HEK293T (cell line): Measurements from ENCODE around the gene PECR.
A peak's percentile ranks its signal among the peaks of the same experiment; 100 is the strongest.
"Not testable (repeated sequence)": the region's sequence is repeated elsewhere in the genome, so short reads cannot be mapped to it uniquely, and the experiment has no call there.

Experiments used
- CTCF ChIA-PET: fragments of 350-600 bp; formaldehyde crosslinking; extraction: SDS; loops from one replicate; lab custom pipeline; 2021; ENCODE audit warnings: antibody characterized with exemption, inconsistent platforms; lab: Yijun Ruan, JAX
- POLR2A ChIA-PET: fragments of 350-600 bp; formaldehyde crosslinking; extraction: SDS; loops from one replicate; lab custom pipeline; 2020; ENCODE audit warnings: antibody characterized with exemption, inconsistent platforms; lab: Yijun Ruan, JAX
- DNase-seq: peaks from one replicate; pipeline ENCODE4 v3.0.0; 2012; ENCODE audit warnings: mixed read lengths; ENCODE audit errors: extremely low spot score
- ARNT ChIP-seq: fragments of 450-650 bp; IDR thresholded peaks from 2 replicates; pipeline ENCODE4 v1.6.1; 2017; ENCODE audit warnings: mild to moderate bottlenecking
- BHLHE40 ChIP-seq: fragments of 450-650 bp; IDR thresholded peaks from 2 replicates; pipeline ENCODE4 v1.6.1; 2016; ENCODE audit warnings: mild to moderate bottlenecking, moderate library complexity, borderline replicate concordance
- CTBP1 ChIP-seq: fragments of 450-650 bp; IDR thresholded peaks from 2 replicates; pipeline ENCODE4 v1.6.1; 2016; ENCODE audit warnings: borderline replicate concordance
- ELF4 ChIP-seq: fragments of 450-650 bp; IDR thresholded peaks from 2 replicates; pipeline ENCODE4 v1.6.1; 2017; ENCODE audit warnings: antibody characterized with exemption
- FOXA1 ChIP-seq: fragments of 450-650 bp; IDR thresholded peaks from 2 replicates; pipeline ENCODE4 v1.6.1; 2016; ENCODE audit warnings: mild to moderate bottlenecking
- FOXK2 ChIP-seq: fragments of 450-650 bp; IDR thresholded peaks from 2 replicates; pipeline ENCODE4 v1.6.1; 2016; ENCODE audit warnings: mild to moderate bottlenecking
- FOXM1 ChIP-seq: fragments of 450-650 bp; IDR thresholded peaks from 2 replicates; pipeline ENCODE4 v1.6.1; 2017; ENCODE audit warnings: mild to moderate bottlenecking, borderline replicate concordance
- HDGF ChIP-seq: fragments of 450-650 bp; IDR thresholded peaks from 2 replicates; pipeline ENCODE4 v1.6.1; 2017; ENCODE audit warnings: antibody characterized with exemption, borderline replicate concordance
- L3MBTL2 ChIP-seq: fragments of 450-650 bp; conservative IDR thresholded peaks from 2 replicates; pipeline ENCODE4 v1.6.1; 2016; ENCODE audit warnings: mild to moderate bottlenecking
- LEF1 ChIP-seq: fragments of 450-650 bp; IDR thresholded peaks from 2 replicates; pipeline ENCODE4 v1.6.1; 2017; ENCODE audit warnings: mild to moderate bottlenecking, borderline replicate concordance
- NFRKB ChIP-seq: fragments of 450-650 bp; IDR thresholded peaks from 2 replicates; pipeline ENCODE4 v1.6.1; 2016; ENCODE audit warnings: mild to moderate bottlenecking, moderate library complexity
- SP1 ChIP-seq: fragments of 450-650 bp; IDR thresholded peaks from 2 replicates; pipeline ENCODE4 v1.6.1; 2017
- SUZ12 ChIP-seq: fragments of 450-650 bp; IDR thresholded peaks from 2 replicates; pipeline ENCODE4 v1.6.1; 2016; ENCODE audit warnings: mild to moderate bottlenecking
- TARDBP ChIP-seq: fragments of 450-650 bp; IDR thresholded peaks from 2 replicates; pipeline ENCODE4 v1.6.1; 2016
- ZNF384 ChIP-seq: fragments of 450-650 bp; IDR thresholded peaks from 2 replicates; pipeline ENCODE4 v1.6.1; 2016
- TF ChIP-seq, protein P1 (sequence below): fragments of 450-650 bp; IDR thresholded peaks from 2 replicates; pipeline ENCODE4 v1.6.1; 2016

Gene PECR

DNA sequence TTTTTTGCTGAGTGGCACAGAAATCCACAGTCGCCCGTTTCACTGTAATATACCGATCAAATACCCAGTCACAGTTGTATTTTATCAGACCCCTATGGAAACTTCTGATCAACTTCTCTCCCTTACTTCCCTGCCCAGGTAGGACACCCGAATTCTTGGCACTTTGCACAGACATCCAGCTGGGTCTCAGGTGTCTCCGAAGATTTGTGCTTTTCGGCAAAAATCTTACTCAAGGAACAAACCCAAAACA is 68.9 kb downstream of the PECR start:
- TF ChIP-seq L3MBTL2 (no peak), LEF1 (no peak), SP1 (no peak), ZNF384 (no peak), NFRKB (no peak), FOXK2 (no peak), FOXA1 (no peak), CTBP1 (no peak), FOXM1 (no peak), SUZ12 (no peak), BHLHE40 (no peak), HDGF (no peak), ELF4 (no peak)
- TF ChIP-seq, protein P1, sequence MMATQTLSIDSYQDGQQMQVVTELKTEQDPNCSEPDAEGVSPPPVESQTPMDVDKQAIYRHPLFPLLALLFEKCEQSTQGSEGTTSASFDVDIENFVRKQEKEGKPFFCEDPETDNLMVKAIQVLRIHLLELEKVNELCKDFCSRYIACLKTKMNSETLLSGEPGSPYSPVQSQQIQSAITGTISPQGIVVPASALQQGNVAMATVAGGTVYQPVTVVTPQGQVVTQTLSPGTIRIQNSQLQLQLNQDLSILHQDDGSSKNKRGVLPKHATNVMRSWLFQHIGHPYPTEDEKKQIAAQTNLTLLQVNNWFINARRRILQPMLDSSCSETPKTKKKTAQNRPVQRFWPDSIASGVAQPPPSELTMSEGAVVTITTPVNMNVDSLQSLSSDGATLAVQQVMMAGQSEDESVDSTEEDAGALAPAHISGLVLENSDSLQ, result no peak
- DNase-seq, result no peak
- ChIA-PET POLR2A (no interaction called here), CTCF (interaction anchor here (0.6 to 1.1 kb wide), 3 partner anchors 9 to 392 kb away, joined by 3 to 5 read pairs (median 3); no protein-coding TSS in a partner anchor)

- ChIA-PET CTCF (interaction anchor here (0.6 to 1.3 kb wide), 5 partner anchors 9 to 18 kb away, joined by 3 to 5 read pairs (median 5); no protein-coding TSS in a partner anchor), POLR2A (no interaction called here)
- peak; percentile 34 for DNase-seq
Observed at GRCh38 chr2:216012133-216012829, 69.3 kb downstream of the PECR start.

DNA sequence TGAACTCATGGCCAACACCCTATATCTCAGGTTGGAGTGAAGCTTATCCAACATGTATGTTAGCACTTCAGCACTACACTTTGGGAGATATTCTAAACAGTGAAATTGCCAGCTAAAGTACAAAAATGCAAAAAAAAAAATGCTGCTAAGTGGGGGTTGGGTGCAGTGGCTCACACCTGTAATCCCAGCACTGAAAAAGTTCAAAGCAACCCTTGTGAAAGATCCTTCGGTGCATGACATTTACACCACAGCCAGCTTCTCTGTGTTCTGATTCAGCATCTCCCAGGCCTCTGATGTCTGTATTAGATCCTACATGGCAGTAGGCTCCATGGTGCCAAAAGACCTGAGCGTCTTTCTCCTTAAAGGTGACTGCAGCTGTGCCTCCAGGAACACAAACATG is 72.4 kb downstream of the PECR start:
- DNase-seq, CTCF ChIA-PET, POLR2A ChIA-PET: not testable (repeated sequence)

More at GRCh38 chr2:216012133-216012829, 69.3 kb downstream of the PECR start:
- no peak for TF ChIP-seq ARNT
- no peak for TF ChIP-seq CTBP1
- TF ChIP-seq FOXK2, result no peak
- no peak for TF ChIP-seq NFRKB
- TF ChIP-seq SP1, result no peak
- TF ChIP-seq TARDBP, result 0 out of 2 replicates have a peak, but pooled peaks have one; percentile 20
- no peak for TF ChIP-seq L3MBTL2
- no peak for TF ChIP-seq SUZ12
- TF ChIP-seq ELF4, result no peak
- no peak for TF ChIP-seq BHLHE40
- no peak for TF ChIP-seq FOXM1
- TF ChIP-seq HDGF, result no peak
- TF ChIP-seq, protein P1, result peak; percentile 43
- no peak for TF ChIP-seq FOXA1

GRCh38 chr2:216008387-216008786 is 73.2 kb downstream of the PECR start:
- CTCF ChIA-PET, result interaction anchor here (1.2 kb wide), 1 partner anchor 42 kb away, joined by 3 read pairs; no protein-coding TSS in a partner anchor
- POLR2A ChIA-PET, result no interaction called here
- no peak for TF ChIP-seq HDGF
- no peak for TF ChIP-seq LEF1
- no peak for TF ChIP-seq BHLHE40
- no peak for TF ChIP-seq ELF4
- TF ChIP-seq SUZ12, result no peak
- no peak for TF ChIP-seq FOXK2
- no peak for TF ChIP-seq FOXM1
- TF ChIP-seq L3MBTL2, result no peak
- TF ChIP-seq CTBP1, result no peak
- TF ChIP-seq ZNF384, result no peak
- TF ChIP-seq, protein P1, result no peak
- TF ChIP-seq NFRKB, result no peak
- no peak for TF ChIP-seq ARNT
- DNase-seq, result no peak

GRCh38 chr2:216006164-216006663 is 75.4 kb downstream of the PECR start:
- ChIA-PET CTCF (no interaction called here), POLR2A (no interaction called here)
- DNase-seq, result no peak
- no peak for TF ChIP-seq SP1
- no peak for TF ChIP-seq CTBP1
- no peak for TF ChIP-seq ZNF384
- no peak for TF ChIP-seq FOXA1

GRCh38 chr2:216004697-216005283 is 76.8 kb downstream of the PECR start:
- no peak for DNase-seq
- POLR2A ChIA-PET, result no interaction called here
- CTCF ChIA-PET, result no interaction called here
- TF ChIP-seq FOXM1 (no peak), TARDBP (no peak), L3MBTL2 (no peak), SP1 (no peak), ZNF384 (no peak), LEF1 (no peak), FOXA1 (no peak), HDGF (no peak), ARNT (no peak), FOXK2 (no peak), NFRKB (no peak), CTBP1 (no peak), ELF4 (no peak)
- TF ChIP-seq, protein P1, result no peak
